K562 (cell line): ENCODE results near the gene NAA15. TPM values are rescaled to one million over a fixed set of nuclear protein-coding genes. Genes with fewer than 3 reads are reported as not detected.

ENCODE experiments used
- BCOR ChIP-seq: fragments of 450-650 bp; IDR thresholded peaks from 2 replicates; pipeline ENCODE4 v1.6.1; 2016
- NEUROD1 ChIP-seq: fragments of 150-350 bp; IDR thresholded peaks from 2 replicates; pipeline ENCODE4 v1.6.1; 2014; ENCODE audit warnings: borderline replicate concordance, low read length, low read depth; ENCODE audit not compliant: partially characterized antibody
- REST ChIP-seq, 2 experiments: fragments of 450-650 bp; formaldehyde crosslinking in 1 of 2; IDR thresholded peaks; 2 replicates each; pipeline versions ENCODE4 v1.4.0 to v1.6.1; 2014 to 2020; ENCODE audit warnings: mild to moderate bottlenecking in 2 of 2, borderline replicate concordance in 1 of 2, low read depth in 1 of 2
- SRF ChIP-seq, 2 experiments: fragments of 250-450, 450-650 bp in 1 of 2; sonication (Bioruptor Pico) in 1 of 2; sonication (generic) in 1 of 2; formaldehyde crosslinking; IDR thresholded peaks; 2 replicates each; pipeline versions ENCODE4 v1.5.0 to v1.5.1; 2020 to 2022; ENCODE audit warnings: mild to moderate bottlenecking in 1 of 2, missing genetic modification reagents in 1 of 2
- TFAM ChIP-seq: fragments of 250-450 bp; sonication (Bioruptor Pico); conservative IDR thresholded peaks from 2 replicates; pipeline ENCODE4 v1.5.0; 2021; ENCODE audit warnings: mild to moderate bottlenecking, moderate library complexity
- XRCC5 ChIP-seq: fragments of 200-400 bp; formaldehyde crosslinking; IDR thresholded peaks from 2 replicates; pipeline ENCODE4 v1.6.1; 2017; ENCODE audit warnings: low read depth, mild to moderate bottlenecking, low read length
- YY1 ChIP-seq, 3 experiments: IDR thresholded peaks; 2 replicates each; pipeline ENCODE4 v1.6.1; 2011; ENCODE audit warnings: low read length in 2 of 3, mild to moderate bottlenecking in 2 of 3, moderate library complexity in 2 of 3, borderline replicate concordance in 1 of 3, control low read depth in 1 of 3, low read depth in 1 of 3; ENCODE audit not compliant: insufficient read depth in 3 of 3, insufficient replicate concordance in 2 of 3, control insufficient read depth in 1 of 3, insufficient read length in 1 of 3; ENCODE audit errors: extremely low read depth in 1 of 3
- ZBTB43 ChIP-seq: sonication (generic); formaldehyde crosslinking; IDR thresholded peaks from 2 replicates; pipeline ENCODE4 v1.8.0; 2023; ENCODE audit warnings: mild to moderate bottlenecking, missing genetic modification reagents
- ZC3H4 ChIP-seq: sonication (generic); formaldehyde crosslinking; IDR thresholded peaks from 2 replicates; pipeline ENCODE4 v1.9.0; 2021; ENCODE audit warnings: missing genetic modification reagents, borderline replicate concordance
- ZFP91 ChIP-seq: sonication (generic); formaldehyde crosslinking; IDR thresholded peaks from 2 replicates; pipeline ENCODE4 v1.8.0; 2022; ENCODE audit warnings: mild to moderate bottlenecking, missing genetic modification reagents
- ZNF778 ChIP-seq: fragments of 450-650 bp; formaldehyde crosslinking; IDR thresholded peaks from 2 replicates; pipeline ENCODE4 v1.4.0; 2020; ENCODE audit warnings: mild to moderate bottlenecking, moderate library complexity
- polyA plus RNA-seq, 8 experiments: library from polyadenylated mRNA; depleted of rRNA in 4 of 8; stranded (reverse) in 5 of 8; unstranded in 3 of 8; fragments of >200 nt; fragmentation: Nextera tagmentation in 2 of 8; fragmentation: Illumina TruSeq in 1 of 8; extraction: Ambion mirVana in 2 of 8; extraction: Trizol in 1 of 8; gene quantifications; 2 replicates each; pipeline versions ENCODE4 v1.2.1 to v1.2.3, GENCODE V29; 2011 to 2014; ENCODE audit warnings: inconsistent platforms in 1 of 8, missing spikeins in 1 of 8
- total RNA-seq, 7 experiments: library from RNA; depleted of rRNA in 6 of 7; stranded (reverse); fragments of >200 nt in 6 of 7; fragmentation: Illumina TruSeq in 2 of 7; extraction: Trizol in 2 of 7; gene quantifications; 2 replicates each; pipeline versions ENCODE4 v1.2.1 to v1.2.3, GENCODE V29; 2011 to 2021; ENCODE audit warnings: low replicate concordance in 1 of 7

Gene NAA15
- total and polyA plus RNA-seq, 9 of the 15 experiments (the other 6 are each of a cell fraction or from before 2014, with no cell fraction given), result 37.8 to 117 (median 63.2) TPM

- no peak for TF ChIP-seq REST (IDR thresholded peaks at IDR 0.05; ENCODE audit: borderline replicate concordance)
- TF ChIP-seq REST (CRISPR knock-in tag; IDR thresholded peaks at IDR 0.05; ENCODE audit: low read depth), result no peak
- 0 out of 2 replicates have a peak, but pooled peaks have one; percentile 53 for TF ChIP-seq ZBTB43 (CRISPR knock-in tag)
- TF ChIP-seq ZNF778, result no peak
- 0 out of 2 replicates have a peak, but pooled peaks have one; percentile 68 for TF ChIP-seq XRCC5
- TF ChIP-seq NEUROD1, result no peak
- peak; percentile 42 for TF ChIP-seq BCOR
- no peak for TF ChIP-seq ZC3H4 (CRISPR knock-in tag)
- TF ChIP-seq TFAM (CRISPR knock-in tag), result no peak
- TF ChIP-seq YY1 (IDR thresholded peaks at IDR 0.05; ENCODE audit: borderline replicate concordance in 1 of 3, control insufficient read depth in 1 of 3, extremely low read depth in 1 of 3, insufficient read depth in 3 of 3, insufficient read length in 1 of 3, insufficient replicate concordance in 2 of 3, low read depth in 1 of 3, low read length in 2 of 3), result peak in 2 of 3 experiments; percentile 6 to 28
- no peak for TF ChIP-seq SRF (CRISPR knock-in tag; IDR thresholded peaks at IDR 0.05)
- TF ChIP-seq ZFP91 (CRISPR knock-in tag), result no peak
These were observed 153.1 kb downstream of the NAA15 start, which contains the start of gene RAB33B (continued) for GRCh38 chr4:139454111-139455045.
